Thyroid gland (tissue), 4 donors: ENCODE results near the gene TLE6.

Source experiments
- POLR2A ChIP-seq, 2 donors: fragments of 450-650 bp; IDR thresholded peaks; one replicate each; pipeline ENCODE4 v1.6.1; 2017; ENCODE audit warnings: antibody characterized with exemption in 2 of 2, mild to moderate bottlenecking in 2 of 2, moderate library complexity in 1 of 2
- TF ChIP-seq, protein P1 (sequence below), 6 experiments: fragments of 200-600 bp in 3 of 6; fragments of 450-650 bp in 3 of 6; sonication (generic) in 3 of 6; IDR thresholded peaks; one replicate each; pipeline ENCODE4 v1.5.1; 2016 to 2019; ENCODE audit warnings: antibody characterized with exemption in 6 of 6, mild to moderate bottlenecking in 2 of 6, inconsistent platforms in 1 of 6, moderate library complexity in 1 of 6

DNA sequence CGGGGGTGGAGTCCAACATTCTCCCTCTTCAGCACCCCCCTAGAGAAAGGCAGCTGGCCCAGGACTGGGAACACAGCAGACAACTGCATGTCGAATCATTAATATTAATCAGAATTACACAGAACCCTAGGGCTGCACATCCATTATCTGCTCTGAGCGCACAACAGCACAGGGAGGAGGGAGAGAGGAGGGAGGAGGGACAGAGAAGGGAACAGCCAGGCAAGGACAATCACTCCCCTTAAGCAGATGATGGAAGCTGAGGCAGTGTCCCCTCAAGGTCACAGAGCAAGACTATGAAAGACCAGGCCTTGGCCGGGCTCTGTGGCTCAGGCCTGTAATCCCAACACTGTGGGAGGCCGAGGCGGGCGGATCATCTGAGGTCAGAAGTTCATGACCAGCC lies 25.7 kb downstream of the TLE6 start:
- TF ChIP-seq, protein P1, sequence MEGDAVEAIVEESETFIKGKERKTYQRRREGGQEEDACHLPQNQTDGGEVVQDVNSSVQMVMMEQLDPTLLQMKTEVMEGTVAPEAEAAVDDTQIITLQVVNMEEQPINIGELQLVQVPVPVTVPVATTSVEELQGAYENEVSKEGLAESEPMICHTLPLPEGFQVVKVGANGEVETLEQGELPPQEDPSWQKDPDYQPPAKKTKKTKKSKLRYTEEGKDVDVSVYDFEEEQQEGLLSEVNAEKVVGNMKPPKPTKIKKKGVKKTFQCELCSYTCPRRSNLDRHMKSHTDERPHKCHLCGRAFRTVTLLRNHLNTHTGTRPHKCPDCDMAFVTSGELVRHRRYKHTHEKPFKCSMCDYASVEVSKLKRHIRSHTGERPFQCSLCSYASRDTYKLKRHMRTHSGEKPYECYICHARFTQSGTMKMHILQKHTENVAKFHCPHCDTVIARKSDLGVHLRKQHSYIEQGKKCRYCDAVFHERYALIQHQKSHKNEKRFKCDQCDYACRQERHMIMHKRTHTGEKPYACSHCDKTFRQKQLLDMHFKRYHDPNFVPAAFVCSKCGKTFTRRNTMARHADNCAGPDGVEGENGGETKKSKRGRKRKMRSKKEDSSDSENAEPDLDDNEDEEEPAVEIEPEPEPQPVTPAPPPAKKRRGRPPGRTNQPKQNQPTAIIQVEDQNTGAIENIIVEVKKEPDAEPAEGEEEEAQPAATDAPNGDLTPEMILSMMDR (IDR thresholded peaks at IDR 0.05): no peak
- TF ChIP-seq POLR2A (IDR thresholded peaks at IDR 0.05): no peak
